WTC11 (cell line): ENCODE measurements around the gene DLX6.

ENCODE experiments used
- ESRRA ChIP-seq: sonication (generic); formaldehyde crosslinking; IDR thresholded peaks from 2 replicates; pipeline ENCODE4 v1.8.1; 2022; ENCODE audit warnings: mild to moderate bottlenecking, missing genetic modification reagents, borderline replicate concordance
- ETV6 ChIP-seq: sonication (generic); formaldehyde crosslinking; IDR thresholded peaks from 2 replicates; pipeline ENCODE4 v1.8.1; 2022; ENCODE audit warnings: mild to moderate bottlenecking, missing genetic modification reagents
- NR1H2 ChIP-seq: sonication (generic); formaldehyde crosslinking; IDR thresholded peaks from 2 replicates; pipeline ENCODE4 v1.9.0; 2021; ENCODE audit warnings: mild to moderate bottlenecking, moderate library complexity, missing genetic modification reagents
- RELA ChIP-seq: sonication (generic); formaldehyde crosslinking; IDR thresholded peaks from 2 replicates; pipeline ENCODE4 v1.8.1; 2022; ENCODE audit warnings: missing genetic modification reagents, mild to moderate bottlenecking, borderline replicate concordance
- SP1 ChIP-seq: sonication (generic); formaldehyde crosslinking; conservative IDR thresholded peaks from 2 replicates; pipeline ENCODE4 v1.8.1; 2022; ENCODE audit warnings: missing genetic modification reagents
- ZBTB21 ChIP-seq: sonication (generic); formaldehyde crosslinking; IDR thresholded peaks from 2 replicates; pipeline ENCODE4 v1.8.1; 2023; ENCODE audit warnings: mild to moderate bottlenecking, missing genetic modification reagents, borderline replicate concordance
- ZNF121 ChIP-seq: sonication (generic); formaldehyde crosslinking; IDR thresholded peaks from 2 replicates; pipeline ENCODE4 v1.8.0; 2023; ENCODE audit warnings: missing genetic modification reagents
- TF ChIP-seq, protein P1 (sequence below): fragments of 200-600 bp; IDR thresholded peaks from 2 replicates; pipeline ENCODE4 v1.8.0; 2022; ENCODE audit warnings: antibody characterized with exemption
- TF ChIP-seq, protein P2 (sequence below): sonication (generic); formaldehyde crosslinking; IDR thresholded peaks from 2 replicates; pipeline ENCODE4 v1.8.1; 2023; ENCODE audit warnings: mild to moderate bottlenecking, missing genetic modification reagents, moderate library complexity
- TF ChIP-seq, protein P3 (sequence below): sonication (generic); formaldehyde crosslinking; IDR thresholded peaks from 2 replicates; pipeline ENCODE4 v1.8.0; 2022; ENCODE audit warnings: mild to moderate bottlenecking, missing genetic modification reagents

DNA sequence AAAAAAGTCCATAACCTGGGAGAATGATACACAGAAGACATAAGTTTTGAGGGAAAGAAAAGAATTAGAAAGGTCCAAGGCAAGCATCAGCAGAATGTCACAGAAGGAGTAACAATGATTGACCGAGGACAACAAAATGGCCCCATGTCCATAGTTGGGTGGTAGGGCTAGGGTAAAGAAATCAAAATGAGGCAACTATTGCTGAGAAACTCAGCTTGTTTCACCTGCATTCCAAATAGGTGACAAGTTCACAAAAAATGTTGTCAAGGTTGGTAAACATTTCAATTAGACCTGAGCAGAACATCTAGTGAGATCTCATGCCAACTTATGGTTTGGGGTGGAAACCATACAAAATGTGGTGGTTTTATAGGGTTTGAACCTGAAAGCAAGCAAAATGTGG is 22.8 kb upstream of the DLX6 start:
- TF ChIP-seq, protein P1, sequence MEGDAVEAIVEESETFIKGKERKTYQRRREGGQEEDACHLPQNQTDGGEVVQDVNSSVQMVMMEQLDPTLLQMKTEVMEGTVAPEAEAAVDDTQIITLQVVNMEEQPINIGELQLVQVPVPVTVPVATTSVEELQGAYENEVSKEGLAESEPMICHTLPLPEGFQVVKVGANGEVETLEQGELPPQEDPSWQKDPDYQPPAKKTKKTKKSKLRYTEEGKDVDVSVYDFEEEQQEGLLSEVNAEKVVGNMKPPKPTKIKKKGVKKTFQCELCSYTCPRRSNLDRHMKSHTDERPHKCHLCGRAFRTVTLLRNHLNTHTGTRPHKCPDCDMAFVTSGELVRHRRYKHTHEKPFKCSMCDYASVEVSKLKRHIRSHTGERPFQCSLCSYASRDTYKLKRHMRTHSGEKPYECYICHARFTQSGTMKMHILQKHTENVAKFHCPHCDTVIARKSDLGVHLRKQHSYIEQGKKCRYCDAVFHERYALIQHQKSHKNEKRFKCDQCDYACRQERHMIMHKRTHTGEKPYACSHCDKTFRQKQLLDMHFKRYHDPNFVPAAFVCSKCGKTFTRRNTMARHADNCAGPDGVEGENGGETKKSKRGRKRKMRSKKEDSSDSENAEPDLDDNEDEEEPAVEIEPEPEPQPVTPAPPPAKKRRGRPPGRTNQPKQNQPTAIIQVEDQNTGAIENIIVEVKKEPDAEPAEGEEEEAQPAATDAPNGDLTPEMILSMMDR = no peak
- TF ChIP-seq, protein P2, sequence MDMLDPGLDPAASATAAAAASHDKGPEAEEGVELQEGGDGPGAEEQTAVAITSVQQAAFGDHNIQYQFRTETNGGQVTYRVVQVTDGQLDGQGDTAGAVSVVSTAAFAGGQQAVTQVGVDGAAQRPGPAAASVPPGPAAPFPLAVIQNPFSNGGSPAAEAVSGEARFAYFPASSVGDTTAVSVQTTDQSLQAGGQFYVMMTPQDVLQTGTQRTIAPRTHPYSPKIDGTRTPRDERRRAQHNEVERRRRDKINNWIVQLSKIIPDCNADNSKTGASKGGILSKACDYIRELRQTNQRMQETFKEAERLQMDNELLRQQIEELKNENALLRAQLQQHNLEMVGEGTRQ (CRISPR knock-in tag) = no peak
- TF ChIP-seq ESRRA (CRISPR knock-in tag) (no peak), ETV6 (CRISPR knock-in tag) (no peak), ZBTB21 (CRISPR knock-in tag) (no peak), ZNF121 (no peak), NR1H2 (CRISPR knock-in tag) (no peak), SP1 (no peak), RELA (CRISPR knock-in tag) (no peak)
- TF ChIP-seq, protein P3, sequence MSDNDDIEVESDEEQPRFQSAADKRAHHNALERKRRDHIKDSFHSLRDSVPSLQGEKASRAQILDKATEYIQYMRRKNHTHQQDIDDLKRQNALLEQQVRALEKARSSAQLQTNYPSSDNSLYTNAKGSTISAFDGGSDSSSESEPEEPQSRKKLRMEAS (CRISPR knock-in tag) = no peak
